Upper lobe of right lung (tissue), 1 donor: ENCODE measurements around the gene IRGC. TPM values are rescaled to one million over a fixed set of nuclear protein-coding genes. Genes with fewer than 3 reads are reported as not detected.

Experiments used
- ATAC-seq: fragments of 200-7000 bp; cut with Tn5 transposase; one replicate; pipeline ENCODE4 v1.9.1; 2020; ENCODE audit warnings: mild to moderate bottlenecking, moderate library complexity
- DNase-seq: peaks from one replicate; pipeline ENCODE4 v3.0.0-alpha.2; 2020
- H3K27ac ChIP-seq: fragments of 200-600 bp; one replicate; pipeline ENCODE4 v1.8.0; 2022
- H3K27me3 ChIP-seq: fragments of 200-600 bp; one replicate; pipeline ENCODE4 v1.8.0; 2022; ENCODE audit warnings: mild to moderate bottlenecking
- H3K36me3 ChIP-seq: fragments of 200-600 bp; one replicate; pipeline ENCODE4 v1.8.0; 2022
- H3K4me1 ChIP-seq: fragments of 200-600 bp; one replicate; pipeline ENCODE4 v1.8.0; 2022
- H3K4me3 ChIP-seq: fragments of 200-600 bp; one replicate; pipeline ENCODE4 v1.8.0; 2022; ENCODE audit warnings: mild to moderate bottlenecking
- H3K9me3 ChIP-seq: fragments of 200-600 bp; one replicate; pipeline ENCODE4 v1.8.0; 2022
- intact Hi-C: fragments of 100-400 bp; cut with DNase I; formaldehyde crosslinking; loops from one replicate; pipeline ENCODE4 v1.11.0; 2022
- total RNA-seq: library from RNA; stranded (reverse); fragmentation: NEBNext Ultra II Directional; extraction: Animal tissue kit (Norgen Biotek cat#: 25700); gene quantifications from one replicate; pipeline ENCODE4 v1.2.1, GENCODE V29; 2021
- TF ChIP-seq, protein P1 (sequence below): fragments of 200-600 bp; IDR thresholded peaks from one replicate; pipeline ENCODE4 v1.8.0; 2022; ENCODE audit warnings: antibody characterized with exemption
- donor health status: DM: no; HTN: yes; CAD: no; lungs with severe emphysema.

IRGC gene
- total RNA-seq, 1 donor from 2014 or later: not detected

DNA sequence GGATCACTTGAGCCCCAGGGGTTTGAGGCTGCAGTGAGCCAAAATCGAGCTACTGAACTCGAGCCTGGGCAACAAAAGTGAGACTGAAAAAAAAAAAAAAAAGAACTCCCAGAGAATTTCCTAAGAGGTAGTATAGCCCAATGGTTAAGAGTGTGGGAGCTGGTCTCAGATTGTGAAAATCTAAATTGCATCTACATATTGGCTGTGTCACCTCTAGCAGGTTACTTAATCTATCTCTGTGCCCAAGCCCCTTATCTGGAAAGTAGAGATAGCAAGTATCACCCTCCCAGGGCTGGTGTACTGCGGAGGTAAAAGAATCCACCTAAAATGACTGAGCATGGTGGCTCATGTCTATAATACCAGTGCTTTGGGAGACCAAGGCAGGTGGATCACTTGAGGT lies 42.2 kb upstream of the IRGC start:
- H3K36me3 ChIP-seq: no peaks in the 10 kb centered on the region
- DNase-seq (no peak), ATAC-seq (no peak)
- H3K9me3 ChIP-seq: no peaks in the 10 kb centered on the region
- H3K4me1 ChIP-seq: peaks cover 9% of the 10 kb centered on the region
- H3K27me3 ChIP-seq: no peaks in the 10 kb centered on the region
- no peak overlapping the region for H3K27ac ChIP-seq
- no peak overlapping the region for H3K4me3 ChIP-seq
- intact Hi-C loops: no loop called here
- TF ChIP-seq, protein P1, sequence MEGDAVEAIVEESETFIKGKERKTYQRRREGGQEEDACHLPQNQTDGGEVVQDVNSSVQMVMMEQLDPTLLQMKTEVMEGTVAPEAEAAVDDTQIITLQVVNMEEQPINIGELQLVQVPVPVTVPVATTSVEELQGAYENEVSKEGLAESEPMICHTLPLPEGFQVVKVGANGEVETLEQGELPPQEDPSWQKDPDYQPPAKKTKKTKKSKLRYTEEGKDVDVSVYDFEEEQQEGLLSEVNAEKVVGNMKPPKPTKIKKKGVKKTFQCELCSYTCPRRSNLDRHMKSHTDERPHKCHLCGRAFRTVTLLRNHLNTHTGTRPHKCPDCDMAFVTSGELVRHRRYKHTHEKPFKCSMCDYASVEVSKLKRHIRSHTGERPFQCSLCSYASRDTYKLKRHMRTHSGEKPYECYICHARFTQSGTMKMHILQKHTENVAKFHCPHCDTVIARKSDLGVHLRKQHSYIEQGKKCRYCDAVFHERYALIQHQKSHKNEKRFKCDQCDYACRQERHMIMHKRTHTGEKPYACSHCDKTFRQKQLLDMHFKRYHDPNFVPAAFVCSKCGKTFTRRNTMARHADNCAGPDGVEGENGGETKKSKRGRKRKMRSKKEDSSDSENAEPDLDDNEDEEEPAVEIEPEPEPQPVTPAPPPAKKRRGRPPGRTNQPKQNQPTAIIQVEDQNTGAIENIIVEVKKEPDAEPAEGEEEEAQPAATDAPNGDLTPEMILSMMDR: no peak

DNA sequence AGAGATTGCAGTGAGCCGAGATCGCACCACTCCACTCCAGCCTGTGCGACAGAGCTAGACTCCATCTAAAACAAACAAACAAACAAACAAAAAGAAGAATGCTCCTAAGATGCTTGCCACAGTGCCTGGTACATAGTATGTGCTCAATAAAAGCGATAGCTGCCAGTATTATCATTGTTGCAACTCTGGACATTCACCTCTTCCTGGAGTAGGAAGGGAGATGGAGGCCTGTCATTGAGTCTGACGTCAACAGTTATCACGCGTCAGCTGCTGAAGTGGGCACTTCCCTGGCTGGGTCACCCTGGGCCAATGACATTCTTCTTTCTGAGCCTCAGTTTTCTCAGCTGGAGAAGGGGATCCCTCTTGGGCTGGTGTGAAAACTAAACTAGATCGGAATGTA lies 41.7 kb upstream of the IRGC start:
- DNase-seq (no peak), ATAC-seq (peak; percentile 45)
- H3K27me3 ChIP-seq: no peaks in the 10 kb centered on the region
- peak overlapping the region; percentile 55 for H3K27ac ChIP-seq
- TF ChIP-seq, protein P1: no peak
- no peaks in the 10 kb centered on the region for H3K36me3 ChIP-seq
- peaks cover 9% of the 10 kb centered on the region for H3K4me1 ChIP-seq
- H3K4me3 ChIP-seq: no peak overlapping the region
- intact Hi-C loops: no loop called here
- H3K9me3 ChIP-seq: no peaks in the 10 kb centered on the region

DNA sequence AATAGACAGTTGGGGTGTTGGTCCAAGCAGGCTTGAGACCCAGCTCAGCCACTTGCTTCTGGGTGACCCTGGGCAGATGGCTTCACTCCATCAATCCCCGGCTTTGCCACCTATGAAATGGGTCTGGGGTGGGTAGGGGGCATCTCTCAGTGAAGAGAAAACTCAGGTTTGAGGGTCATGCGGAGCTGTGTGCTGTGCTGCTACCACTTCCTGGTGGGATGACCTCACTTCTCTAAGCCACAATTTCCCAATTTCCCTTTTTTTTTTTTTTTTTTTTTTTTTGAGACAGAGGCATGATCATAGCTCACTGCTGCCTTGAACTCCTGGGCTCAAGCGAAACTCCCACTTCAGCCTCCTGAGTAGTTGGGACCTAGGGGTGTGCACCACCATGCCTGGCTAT lies 41.3 kb upstream of the IRGC start:
- Histone ChIP-seq H3K4me1 (peaks cover 9% of the 10 kb centered on the region), H3K27me3 (no peaks in the 10 kb centered on the region), H3K36me3 (no peaks in the 10 kb centered on the region), H3K4me3 (no peak overlapping the region), H3K9me3 (no peaks in the 10 kb centered on the region), H3K27ac (peak overlapping the region; percentile 55)
- intact Hi-C loops: no loop called here
- ATAC-seq (peak; percentile 51), DNase-seq (no peak)
- TF ChIP-seq, protein P1: no peak

DNA sequence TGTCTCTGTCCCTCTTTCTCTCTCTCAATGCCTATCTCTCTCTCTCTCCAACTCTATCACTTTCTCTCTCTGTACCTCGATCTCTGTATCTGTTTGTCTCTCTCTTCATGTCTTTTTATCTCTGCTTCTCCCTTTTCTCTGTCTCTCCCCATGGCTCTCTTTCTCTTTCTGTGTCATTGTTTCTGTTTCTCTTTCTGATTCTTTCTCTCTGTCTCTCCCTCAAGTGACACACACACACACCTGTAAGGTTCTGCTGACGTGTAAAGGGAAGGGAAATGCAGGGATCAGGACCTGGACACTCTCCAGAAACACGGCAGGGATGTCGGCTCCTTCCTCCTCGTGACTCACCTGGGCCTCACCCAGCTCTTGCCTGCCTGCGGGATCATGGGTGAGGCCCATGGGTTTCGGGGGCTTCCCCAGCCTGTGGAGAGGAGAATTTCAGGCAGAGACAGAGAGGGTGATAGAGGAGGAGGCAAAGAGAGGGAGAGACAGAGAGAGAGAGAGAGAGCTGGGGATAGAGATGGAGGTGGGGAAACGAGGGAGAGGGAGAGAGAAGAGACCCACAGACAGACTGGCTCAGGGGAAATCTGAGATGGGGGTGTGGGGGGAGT lies 40.5 kb upstream of the IRGC start:
- peak; percentile 64 for ATAC-seq
- Histone ChIP-seq H3K9me3 (no peaks in the 10 kb centered on the region), H3K4me3 (no peak overlapping the region), H3K27me3 (no peaks in the 10 kb centered on the region), H3K27ac (peak overlapping the region; percentile 55), H3K4me1 (peaks cover 2% of the 10 kb centered on the region), H3K36me3 (no peaks in the 10 kb centered on the region)
- TF ChIP-seq, protein P1: no peak
- intact Hi-C loops: no loop called here
- no peak for DNase-seq

DNA sequence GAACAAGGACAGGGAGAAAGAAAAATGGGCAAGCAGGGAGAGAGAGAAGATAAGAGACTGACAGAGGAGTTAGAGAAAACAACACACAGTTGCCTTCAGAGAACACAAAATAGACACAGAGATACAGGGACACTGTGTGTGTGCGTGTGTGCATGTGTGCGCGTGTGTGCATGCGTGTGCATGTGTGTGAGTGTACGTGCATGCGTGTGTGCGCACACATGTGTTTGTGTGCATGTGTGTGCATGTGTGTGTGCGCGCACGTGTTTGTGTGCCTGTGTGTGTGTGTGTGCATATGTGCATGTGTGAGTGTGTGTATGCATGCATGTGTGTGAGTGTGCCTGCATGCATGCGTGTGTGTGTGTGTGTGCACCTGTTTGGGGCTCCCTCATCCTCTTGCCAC lies 40.0 kb upstream of the IRGC start:
- TF ChIP-seq, protein P1: no peak

More for the DNA sequence above, 40.0 kb upstream of the IRGC start:
- Histone ChIP-seq H3K27ac (no peak overlapping the region), H3K4me3 (no peak overlapping the region), H3K9me3 (no peaks in the 10 kb centered on the region), H3K4me1 (no peaks in the 10 kb centered on the region), H3K27me3 (no peaks in the 10 kb centered on the region), H3K36me3 (no peaks in the 10 kb centered on the region)
- DNase-seq (no peak), ATAC-seq (no peak)
- intact Hi-C loops: no loop called here
